ENCODE results near the gene HDAC4. TPM values are rescaled to one million over a fixed set of nuclear protein-coding genes. Genes with fewer than 3 reads are reported as not detected.
A peak's percentile ranks its signal among the peaks of the same experiment; 100 is the strongest.

HDAC4 gene
- total and polyA plus RNA-seq, 9 donors: 7.0 to 74.0 (median 46.3) TPM

DNA sequence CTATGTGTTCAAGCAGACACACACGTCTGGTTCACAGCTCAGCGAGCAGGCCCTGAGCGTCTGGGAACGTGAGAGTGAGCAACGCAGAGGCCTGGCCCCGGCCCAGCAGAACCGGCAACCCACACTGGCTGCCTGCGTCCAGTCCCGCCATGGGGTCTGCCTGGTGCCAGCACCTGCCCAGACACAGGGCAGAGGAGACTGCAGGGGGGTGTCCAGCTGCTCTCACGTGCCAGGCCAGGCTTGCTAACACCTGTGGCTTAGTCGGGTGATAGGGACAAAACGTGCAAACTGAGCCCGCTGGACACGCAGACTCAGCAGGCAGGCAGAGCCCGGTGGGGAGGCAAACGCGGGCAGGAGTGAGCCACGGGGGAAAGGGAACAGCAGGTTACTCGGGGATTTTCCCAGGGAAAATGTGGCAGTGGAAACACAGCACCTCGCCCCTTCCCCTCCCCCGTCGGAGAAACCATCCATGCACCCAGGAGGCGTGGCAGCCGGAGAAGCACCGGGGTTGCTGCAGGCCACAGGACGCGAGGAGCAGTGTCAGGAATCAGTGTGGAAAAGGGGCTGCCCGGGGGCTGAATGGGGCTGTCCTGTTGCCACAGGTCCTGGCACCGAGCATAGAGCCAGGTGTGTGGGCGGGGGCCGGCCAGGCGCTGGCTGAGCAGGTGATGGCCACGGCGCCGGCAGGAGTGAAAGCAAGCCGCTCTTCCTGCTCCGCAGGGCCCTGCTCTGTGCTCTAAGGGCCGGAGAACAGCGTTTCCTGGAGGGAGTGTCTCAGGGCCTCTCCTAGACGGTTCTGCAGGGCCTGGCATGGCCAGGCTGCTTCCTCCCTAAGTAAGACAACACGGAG, 154.7 kb downstream of the HDAC4 start:
- DNase-seq: peak in 2 of 5 donors; percentile 27 to 38
- no peaks in the 10 kb centered on the region for H3K36me3 ChIP-seq
- H3K9me3 ChIP-seq: no peaks in the 10 kb centered on the region
- no peaks in the 10 kb centered on the region for H3K27me3 ChIP-seq
- intact Hi-C loops (cut with DNase I): no loop called here
- H3K27ac ChIP-seq: peak overlapping the region in 1 of 2 donors; percentile 76
- TF ChIP-seq, protein P1, sequence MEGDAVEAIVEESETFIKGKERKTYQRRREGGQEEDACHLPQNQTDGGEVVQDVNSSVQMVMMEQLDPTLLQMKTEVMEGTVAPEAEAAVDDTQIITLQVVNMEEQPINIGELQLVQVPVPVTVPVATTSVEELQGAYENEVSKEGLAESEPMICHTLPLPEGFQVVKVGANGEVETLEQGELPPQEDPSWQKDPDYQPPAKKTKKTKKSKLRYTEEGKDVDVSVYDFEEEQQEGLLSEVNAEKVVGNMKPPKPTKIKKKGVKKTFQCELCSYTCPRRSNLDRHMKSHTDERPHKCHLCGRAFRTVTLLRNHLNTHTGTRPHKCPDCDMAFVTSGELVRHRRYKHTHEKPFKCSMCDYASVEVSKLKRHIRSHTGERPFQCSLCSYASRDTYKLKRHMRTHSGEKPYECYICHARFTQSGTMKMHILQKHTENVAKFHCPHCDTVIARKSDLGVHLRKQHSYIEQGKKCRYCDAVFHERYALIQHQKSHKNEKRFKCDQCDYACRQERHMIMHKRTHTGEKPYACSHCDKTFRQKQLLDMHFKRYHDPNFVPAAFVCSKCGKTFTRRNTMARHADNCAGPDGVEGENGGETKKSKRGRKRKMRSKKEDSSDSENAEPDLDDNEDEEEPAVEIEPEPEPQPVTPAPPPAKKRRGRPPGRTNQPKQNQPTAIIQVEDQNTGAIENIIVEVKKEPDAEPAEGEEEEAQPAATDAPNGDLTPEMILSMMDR (IDR thresholded peaks at IDR 0.05): no peak
- TF ChIP-seq EP300 (IDR thresholded peaks at IDR 0.05) (no peak), POLR2A (IDR thresholded peaks at IDR 0.05) (no peak)
- peaks cover 12% of the 10 kb centered on the region for H3K4me1 ChIP-seq (ENCODE audit: insufficient read depth)
- no peak overlapping the region for H3K4me3 ChIP-seq
- 82 to 86% (median 83%) methylated on average over 41 of the region's 41 CpGs for WGBS, 3 donors

DNA sequence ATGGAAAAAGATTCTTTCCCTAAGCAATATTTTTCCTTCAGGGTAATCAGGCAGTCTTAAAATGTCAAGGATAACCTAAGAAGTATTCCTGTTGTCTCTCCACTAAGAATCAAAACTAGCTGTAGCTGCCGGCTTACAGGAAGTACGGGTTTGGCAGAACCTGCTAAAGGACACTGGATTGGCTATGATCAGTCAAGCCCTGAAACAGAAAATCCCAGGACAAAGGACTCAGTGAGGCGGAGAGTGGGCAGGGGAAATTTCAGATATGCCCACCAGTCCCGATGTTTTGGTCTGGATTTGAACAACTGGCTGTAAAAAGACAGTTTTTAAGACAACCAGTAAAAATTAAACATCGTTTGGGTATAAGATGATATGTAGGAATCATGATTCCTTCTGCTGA, 155.7 kb downstream of the HDAC4 start:
- H3K9me3 ChIP-seq: no peaks in the 10 kb centered on the region
- DNase-seq: peak in 2 of 5 donors; percentile 9 to 31
- H3K36me3 ChIP-seq: no peaks in the 10 kb centered on the region
- WGBS, 3 donors: 36 to 50% (median 42%) methylated on average over 5 of the region's 5 CpGs
- H3K4me3 ChIP-seq: no peak overlapping the region
- H3K4me1 ChIP-seq (ENCODE audit: insufficient read depth): peaks cover 18% of the 10 kb centered on the region
- intact Hi-C loops (cut with DNase I): no loop called here
- H3K27ac ChIP-seq: peak overlapping the region in 1 of 2 donors; percentile 76
- H3K27me3 ChIP-seq: no peaks in the 10 kb centered on the region
- TF ChIP-seq, protein P1 (IDR thresholded peaks at IDR 0.05): no peak

DNA sequence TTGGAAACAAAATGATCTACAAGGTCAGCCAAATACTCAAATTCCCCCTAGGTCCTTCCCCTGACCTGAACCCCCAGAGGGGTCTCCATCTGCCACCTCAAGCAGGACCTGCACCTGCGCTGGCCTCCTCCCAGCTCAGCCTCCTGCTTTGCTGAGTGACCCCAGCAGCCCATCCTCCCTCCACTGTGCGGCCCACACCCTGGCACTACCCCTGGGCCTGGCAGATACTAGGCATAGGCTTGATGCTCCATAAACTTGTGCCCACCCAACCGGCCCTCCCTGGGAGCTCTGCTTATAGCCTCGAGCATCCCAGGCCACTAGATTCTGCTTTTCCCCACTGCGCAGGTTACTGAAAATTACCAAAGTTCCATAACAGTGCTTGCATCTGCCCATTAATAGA, 156.2 kb downstream of the HDAC4 start:
- no peak for TF ChIP-seq EP300 (IDR thresholded peaks at IDR 0.05)
- TF ChIP-seq, protein P1 (IDR thresholded peaks at IDR 0.05): no peak
- Histone ChIP-seq H3K4me3 (no peak overlapping the region), H3K4me1 (ENCODE audit: insufficient read depth) (peaks cover 19% of the 10 kb centered on the region), H3K27me3 (no peaks in the 10 kb centered on the region), H3K36me3 (no peaks in the 10 kb centered on the region), H3K27ac (peak overlapping the region in 1 of 2 donors; percentile 76), H3K9me3 (no peaks in the 10 kb centered on the region)
- intact Hi-C loops (cut with DNase I): no loop called here
- DNase-seq: peak in 1 of 5 donors; percentile 16
- 67 to 77% (median 76%) methylated on average over 5 of the region's 5 CpGs for WGBS, 3 donors

DNA sequence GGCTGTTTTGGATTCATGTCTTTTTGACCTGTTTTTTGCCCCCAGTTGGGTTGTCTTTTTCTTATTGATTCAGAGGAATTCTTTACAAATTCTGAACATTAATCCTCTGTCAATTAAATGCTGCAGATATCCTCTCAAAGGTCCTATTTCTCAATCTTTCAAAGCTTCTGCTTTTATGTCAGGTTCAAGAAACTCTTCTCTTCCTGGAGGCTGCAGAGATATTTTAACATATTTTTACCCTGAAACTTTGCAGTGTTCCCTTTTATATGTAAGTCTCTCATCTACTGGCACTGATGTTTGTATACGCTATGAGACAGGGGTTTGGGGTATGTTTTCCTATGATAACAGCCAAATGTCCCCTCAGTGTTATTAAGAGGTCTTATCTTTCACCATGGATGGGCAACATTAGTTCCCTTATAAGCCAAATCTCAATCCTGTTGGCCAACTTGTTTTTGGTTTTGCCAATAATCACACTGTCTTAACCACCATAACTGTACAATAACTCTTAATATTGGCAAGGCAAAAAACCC, 159.3 kb downstream of the HDAC4 start:
- intact Hi-C loops (cut with DNase I): no loop called here
- DNase-seq: no peak

More for the DNA sequence above, 159.3 kb downstream of the HDAC4 start:
- no peak overlapping the region for H3K27ac ChIP-seq
- H3K36me3 ChIP-seq: no peaks in the 10 kb centered on the region
- no peaks in the 10 kb centered on the region for H3K27me3 ChIP-seq
- TF ChIP-seq, protein P1 (IDR thresholded peaks at IDR 0.05): no peak
- TF ChIP-seq POLR2A (IDR thresholded peaks at IDR 0.05): no peak
- no peak for TF ChIP-seq EP300 (IDR thresholded peaks at IDR 0.05)
- WGBS, 3 donors: 91 to 100% (median 97%) methylated on average over 1 of the region's 1 CpG
- H3K4me1 ChIP-seq (ENCODE audit: insufficient read depth): peaks cover 23% of the 10 kb centered on the region
- H3K9me3 ChIP-seq: no peaks in the 10 kb centered on the region
- H3K4me3 ChIP-seq: no peak overlapping the region
